ENCODE results near the gene RRP8.

- no peak for TF ChIP-seq POLR2A (IDR thresholded peaks at IDR 0.05)
- TF ChIP-seq, protein P1, sequence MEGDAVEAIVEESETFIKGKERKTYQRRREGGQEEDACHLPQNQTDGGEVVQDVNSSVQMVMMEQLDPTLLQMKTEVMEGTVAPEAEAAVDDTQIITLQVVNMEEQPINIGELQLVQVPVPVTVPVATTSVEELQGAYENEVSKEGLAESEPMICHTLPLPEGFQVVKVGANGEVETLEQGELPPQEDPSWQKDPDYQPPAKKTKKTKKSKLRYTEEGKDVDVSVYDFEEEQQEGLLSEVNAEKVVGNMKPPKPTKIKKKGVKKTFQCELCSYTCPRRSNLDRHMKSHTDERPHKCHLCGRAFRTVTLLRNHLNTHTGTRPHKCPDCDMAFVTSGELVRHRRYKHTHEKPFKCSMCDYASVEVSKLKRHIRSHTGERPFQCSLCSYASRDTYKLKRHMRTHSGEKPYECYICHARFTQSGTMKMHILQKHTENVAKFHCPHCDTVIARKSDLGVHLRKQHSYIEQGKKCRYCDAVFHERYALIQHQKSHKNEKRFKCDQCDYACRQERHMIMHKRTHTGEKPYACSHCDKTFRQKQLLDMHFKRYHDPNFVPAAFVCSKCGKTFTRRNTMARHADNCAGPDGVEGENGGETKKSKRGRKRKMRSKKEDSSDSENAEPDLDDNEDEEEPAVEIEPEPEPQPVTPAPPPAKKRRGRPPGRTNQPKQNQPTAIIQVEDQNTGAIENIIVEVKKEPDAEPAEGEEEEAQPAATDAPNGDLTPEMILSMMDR (IDR thresholded peaks at IDR 0.05) = no peak
These were observed 39.5 kb upstream of the RRP8 start for GRCh38 chr11:6642957-6643356.
